DND-41 (cell line): Measurements from ENCODE around the gene MAP3K6.

Experiments used
- ATAC-seq: fragments of 200-7000 bp; cut with Tn5 transposase; 3 replicates; pipeline ENCODE4 v1.9.1; 2021; ENCODE audit warnings: low read depth; ENCODE audit not compliant: insufficient read depth
- DNase-seq: peaks from one replicate; pipeline ENCODE4 v3.0.0-alpha.2; 2020
- H2AFZ ChIP-seq: 2 replicates; pipeline ENCODE4 v1.6.0; 2012; ENCODE audit warnings: low read depth, low read length
- H3K27ac ChIP-seq: 2 replicates; pipeline ENCODE4 v1.5.1; 2012; ENCODE audit warnings: low read length, inconsistent platforms
- H3K27me3 ChIP-seq: fragments of 200-600 bp; sonication (generic); 2 replicates; pipeline ENCODE4 v1.6.0; 2012; ENCODE audit warnings: low read length, mild to moderate bottlenecking, inconsistent platforms; ENCODE audit not compliant: insufficient read depth, poor library complexity
- H3K36me3 ChIP-seq: 2 replicates; pipeline ENCODE4 v1.5.1; 2012; ENCODE audit warnings: low read length, inconsistent platforms; ENCODE audit not compliant: insufficient read depth
- H3K4me1 ChIP-seq: 2 replicates; pipeline ENCODE4 v1.5.1; 2012; ENCODE audit warnings: mild to moderate bottlenecking, low read length; ENCODE audit not compliant: insufficient read depth
- H3K4me2 ChIP-seq: 2 replicates; pipeline ENCODE4 v1.6.0; 2012; ENCODE audit warnings: mild to moderate bottlenecking, moderate library complexity, low read length, inconsistent platforms; ENCODE audit not compliant: insufficient read depth
- H3K4me3 ChIP-seq, 2 experiments: fragments of 200-600 bp in 1 of 2; shearing (Covaris generic) in 1 of 2; 2 replicates each; pipeline ENCODE4 v1.5.1; 2012 to 2016; ENCODE audit warnings: inconsistent platforms in 2 of 2, low read length in 2 of 2, mild to moderate bottlenecking in 2 of 2, low read depth in 1 of 2, moderate library complexity in 1 of 2
- H3K79me2 ChIP-seq: 2 replicates; pipeline ENCODE4 v1.6.0; 2012; ENCODE audit warnings: low read length, inconsistent platforms; ENCODE audit not compliant: insufficient read depth
- H3K9ac ChIP-seq: 2 replicates; pipeline ENCODE4 v1.6.0; 2012; ENCODE audit warnings: low read depth, mild to moderate bottlenecking, inconsistent platforms, low read length, moderate library complexity
- H3K9me3 ChIP-seq: 2 replicates; pipeline ENCODE4 v1.5.1; 2012; ENCODE audit warnings: low read length, moderate library complexity, mild to moderate bottlenecking, inconsistent platforms; ENCODE audit not compliant: insufficient read depth, severe bottlenecking
- H4K20me1 ChIP-seq: 2 replicates; pipeline ENCODE4 v1.6.0; 2012; ENCODE audit warnings: low read length; ENCODE audit not compliant: insufficient read depth
- CTCF ChIP-seq: IDR thresholded peaks from 2 replicates; pipeline ENCODE4 v1.5.1; 2012; ENCODE audit warnings: borderline replicate concordance, low read length, moderate library complexity, mild to moderate bottlenecking; ENCODE audit not compliant: poor library complexity, severe bottlenecking; ENCODE audit errors: extremely low read depth
- EZH2 ChIP-seq: IDR thresholded peaks from 3 replicates; pipeline ENCODE4 v1.6.1; 2012; ENCODE audit warnings: borderline replicate concordance, low read depth, mild to moderate bottlenecking, moderate library complexity, low read length, inconsistent platforms; ENCODE audit not compliant: severe bottlenecking

The MAP3K6 gene

GRCh38 chr1:27366113-27366410, 699 bp downstream of the MAP3K6 start:
- Histone ChIP-seq H3K27me3 (peaks cover 36% of the 10 kb centered on the region), H2AFZ (peak overlapping the region; percentile 61), H3K9me3 (no peaks in the 10 kb centered on the region), H3K9ac (peak overlapping the region; percentile 54), H4K20me1 (no peaks in the 10 kb centered on the region), H3K4me2 (peak overlapping the region; percentile 82), H3K4me3 (peak overlapping the region; percentile 32 to 58; a peak in 3 of 4 replicates), H3K79me2 (no peaks in the 10 kb centered on the region), H3K4me1 (peaks cover 27% of the 10 kb centered on the region), H3K27ac (no peak overlapping the region), H3K36me3 (no peaks in the 10 kb centered on the region)
- ATAC-seq (peak; percentile 83), DNase-seq (peak; percentile 84)
- TF ChIP-seq CTCF (no peak), EZH2 (peak; percentile 35)

- H3K79me2 ChIP-seq: no peaks in the 10 kb centered on the region
- ATAC-seq (peak; percentile 75), DNase-seq (peak; percentile 78)
- TF ChIP-seq EZH2: peak; percentile 67
- no peak for TF ChIP-seq CTCF
- peaks cover 27% of the 10 kb centered on the region for H3K4me1 ChIP-seq
- no peaks in the 10 kb centered on the region for H3K36me3 ChIP-seq
- H4K20me1 ChIP-seq: no peaks in the 10 kb centered on the region
- H3K27me3 ChIP-seq: peaks cover 32% of the 10 kb centered on the region
- H3K4me3 ChIP-seq: peak overlapping the region; percentile 32 to 58; a peak in 3 of 4 replicates
- peak overlapping the region; percentile 82 for H3K4me2 ChIP-seq
- H3K27ac ChIP-seq: no peak overlapping the region
- H3K9me3 ChIP-seq: no peaks in the 10 kb centered on the region
- H2AFZ ChIP-seq: peak overlapping the region; percentile 61
- H3K9ac ChIP-seq: peak overlapping the region; percentile 54
These were observed 1.2 kb downstream of the MAP3K6 start for GRCh38 chr1:27365372-27366112.

GRCh38 chr1:27364696-27365371, 1.9 kb downstream of the MAP3K6 start:
- Histone ChIP-seq H3K36me3 (no peaks in the 10 kb centered on the region), H3K9me3 (no peaks in the 10 kb centered on the region), H3K27ac (no peak overlapping the region), H3K9ac (peak overlapping the region; percentile 10; the same call in 1 of the 2 replicates), H3K27me3 (peaks cover 28% of the 10 kb centered on the region), H4K20me1 (no peaks in the 10 kb centered on the region), H3K4me1 (peaks cover 27% of the 10 kb centered on the region), H3K79me2 (no peaks in the 10 kb centered on the region), H2AFZ (peak overlapping the region; percentile 48; the same call in 1 of the 2 replicates), H3K4me2 (peak overlapping the region; percentile 82), H3K4me3 (peak overlapping the region in 1 of 2 experiments; percentile 58; a peak in 2 of 4 replicates)
- DNase-seq (no peak), ATAC-seq (no peak)
- TF ChIP-seq EZH2 (no peak), CTCF (no peak)
